K562 (cell line): ENCODE results near the gene KCNK4. TPM values are rescaled to one million over a fixed set of nuclear protein-coding genes. Genes with fewer than 3 reads are reported as not detected.

Experiments
- ARHGAP35 ChIP-seq: fragments of 450-650 bp; IDR thresholded peaks from 2 replicates; pipeline ENCODE4 v1.6.1; 2018; ENCODE audit not compliant: partially characterized antibody
- BRD9 ChIP-seq: fragments of 450-650 bp; IDR thresholded peaks from 2 replicates; pipeline ENCODE4 v1.6.1; 2018; ENCODE audit warnings: low read depth; ENCODE audit not compliant: partially characterized antibody
- CBFA2T3 ChIP-seq: fragments of 450-650 bp; IDR thresholded peaks from 2 replicates; pipeline ENCODE4 v1.6.1; 2017
- E2F3 ChIP-seq: fragments of 250-450 bp; sonication (Bioruptor Pico); IDR thresholded peaks from 2 replicates; pipeline ENCODE4 v1.4.0; 2020; ENCODE audit warnings: mild to moderate bottlenecking
- EP300 ChIP-seq: IDR thresholded peaks from 2 replicates; pipeline ENCODE4 v1.6.1; 2012; ENCODE audit warnings: low read length, improper control_type of control experiment
- GMEB1 ChIP-seq: fragments of 250-450 bp; sonication (Bioruptor Pico); IDR thresholded peaks from 2 replicates; pipeline ENCODE4 v1.4.0; 2020; ENCODE audit warnings: mild to moderate bottlenecking
- HLTF ChIP-seq: fragments of 450-650 bp; IDR thresholded peaks from 2 replicates; pipeline ENCODE4 v1.6.1; 2016
- JUN ChIP-seq, 2 experiments: sonication (generic) in 1 of 2; formaldehyde crosslinking in 1 of 2; IDR thresholded peaks; 2 replicates each; pipeline versions ENCODE4 v1.6.1 to v1.8.0; 2012 to 2022; ENCODE audit warnings: borderline replicate concordance in 2 of 2, mild to moderate bottlenecking in 2 of 2, improper control_type of control experiment in 1 of 2, low read depth in 1 of 2, low read length in 1 of 2, missing genetic modification reagents in 1 of 2
- NKRF ChIP-seq: fragments of 450-650 bp; IDR thresholded peaks from 2 replicates; pipeline ENCODE4 v1.6.1; 2016; ENCODE audit warnings: borderline replicate concordance
- RBFOX2 ChIP-seq: fragments of 200-400 bp; formaldehyde crosslinking; IDR thresholded peaks from 2 replicates; pipeline ENCODE4 v1.6.1; 2017; ENCODE audit warnings: low read depth, mild to moderate bottlenecking, low read length, moderate library complexity
- TGIF2 ChIP-seq: sonication (generic); formaldehyde crosslinking; IDR thresholded peaks from 2 replicates; pipeline ENCODE4 v1.8.1; 2022; ENCODE audit warnings: mild to moderate bottlenecking, missing genetic modification reagents, moderate library complexity
- polyA plus RNA-seq, 8 experiments: library from polyadenylated mRNA; depleted of rRNA in 4 of 8; stranded (reverse) in 5 of 8; unstranded in 3 of 8; fragments of >200 nt; fragmentation: Nextera tagmentation in 2 of 8; fragmentation: Illumina TruSeq in 1 of 8; extraction: Ambion mirVana in 2 of 8; extraction: Trizol in 1 of 8; gene quantifications; 2 replicates each; pipeline versions ENCODE4 v1.2.1 to v1.2.3, GENCODE V29; 2011 to 2014; ENCODE audit warnings: inconsistent platforms in 1 of 8, missing spikeins in 1 of 8
- total RNA-seq, 7 experiments: library from RNA; depleted of rRNA in 6 of 7; stranded (reverse); fragments of >200 nt in 6 of 7; fragmentation: Illumina TruSeq in 2 of 7; extraction: Trizol in 2 of 7; gene quantifications; 2 replicates each; pipeline versions ENCODE4 v1.2.1 to v1.2.3, GENCODE V29; 2011 to 2021; ENCODE audit warnings: low replicate concordance in 1 of 7

Gene KCNK4
- total and polyA plus RNA-seq, 9 of the 15 experiments (the other 6 are each of a cell fraction or from before 2014, with no cell fraction given), result not detected

- TF ChIP-seq NKRF (0 out of 2 replicates have a peak, but pooled peaks have one; percentile 37), GMEB1 (CRISPR knock-in tag) (no peak), BRD9 (no peak), JUN (IDR thresholded peaks at IDR 0.05; ENCODE audit: borderline replicate concordance, low read depth, low read length) (no peak), JUN (CRISPR knock-in tag; IDR thresholded peaks at IDR 0.05; ENCODE audit: borderline replicate concordance) (no peak), RBFOX2 (0 out of 2 replicates have a peak, but pooled peaks have one; percentile 11), EP300 (peak; percentile 58; the same call in 1 of the 2 replicates), E2F3 (CRISPR knock-in tag) (0 out of 2 replicates have a peak, but pooled peaks have one; percentile 23), ARHGAP35 (peak; percentile 9), CBFA2T3 (peak; percentile 73), TGIF2 (CRISPR knock-in tag) (peak; percentile 57; the same call in 1 of the 2 replicates), HLTF (0 out of 2 replicates have a peak, but pooled peaks have one; percentile 17)
These were observed 28.0 kb downstream of the KCNK4 start (continued) for GRCh38 chr11:64318766-64319761.
